Activated CD8-positive, alpha-beta T cell treated with anti-CD3 and anti-CD28 coated beads for 36 hours (primary cell): ENCODE data around the gene GPANK1. TPM values are rescaled to one million over a fixed set of nuclear protein-coding genes. Genes with fewer than 3 reads are reported as not detected.

ENCODE experiments used
- ATAC-seq: fragments of 200-7000 bp; cut with Tn5 transposase; one replicate; pipeline ENCODE4 v1.10.0; 2021; ENCODE audit warnings: mild to moderate bottlenecking, moderate library complexity
- CTCF ChIA-PET: fragments of 350-600 bp; sonication (Branson Sonifier 250); formaldehyde crosslinking; loops from one replicate; lab custom pipeline; 2021; ENCODE audit warnings: antibody characterized with exemption; lab: Charles Lee
- POLR2A ChIA-PET: fragments of 350-600 bp; sonication (Branson Sonifier 250); formaldehyde crosslinking; loops from one replicate; lab custom pipeline; 2021; ENCODE audit warnings: antibody characterized with exemption; lab: Charles Lee
- DNase-seq: peaks from one replicate; pipeline ENCODE4 v3.0.0-alpha.2; 2020
- H3K27ac Mint-ChIP-seq: one replicate; pipeline ENCODE4 v1.8.0; 2021; ENCODE audit warnings: mild to moderate bottlenecking, mixed read lengths
- H3K27me3 Mint-ChIP-seq: one replicate; pipeline ENCODE4 v1.8.0; 2021; ENCODE audit warnings: mixed read lengths
- H3K36me3 Mint-ChIP-seq: one replicate; pipeline ENCODE4 v1.8.0; 2021; ENCODE audit warnings: low read depth, mixed read lengths
- H3K4me1 Mint-ChIP-seq: one replicate; pipeline ENCODE4 v1.8.0; 2021; ENCODE audit warnings: low read depth, mixed read lengths
- H3K4me3 Mint-ChIP-seq: one replicate; pipeline ENCODE4 v1.8.0; 2021; ENCODE audit warnings: mild to moderate bottlenecking, moderate library complexity, mixed read lengths
- H3K9me3 Mint-ChIP-seq: one replicate; pipeline ENCODE4 v1.8.0; 2021; ENCODE audit warnings: mixed read lengths
- intact Hi-C: fragments of 100-400 bp; cut with micrococcal nuclease; formaldehyde crosslinking; loops from one replicate; pipeline ENCODE4 v1.10.0; 2022
- total RNA-seq, 2 experiments: library from RNA; stranded (reverse); gene quantifications; one replicate each; pipeline ENCODE4 v1.2.3, GENCODE V29; 2021
- TF ChIP-seq, protein P1 (sequence below): fragments of 200-600 bp; IDR thresholded peaks from one replicate; pipeline ENCODE4 v1.8.0; 2022; ENCODE audit warnings: antibody characterized with exemption, mild to moderate bottlenecking

GPANK1 gene
- total RNA-seq, 2 experiments from 2014 or later: 29.4 to 30.9 TPM

DNA sequence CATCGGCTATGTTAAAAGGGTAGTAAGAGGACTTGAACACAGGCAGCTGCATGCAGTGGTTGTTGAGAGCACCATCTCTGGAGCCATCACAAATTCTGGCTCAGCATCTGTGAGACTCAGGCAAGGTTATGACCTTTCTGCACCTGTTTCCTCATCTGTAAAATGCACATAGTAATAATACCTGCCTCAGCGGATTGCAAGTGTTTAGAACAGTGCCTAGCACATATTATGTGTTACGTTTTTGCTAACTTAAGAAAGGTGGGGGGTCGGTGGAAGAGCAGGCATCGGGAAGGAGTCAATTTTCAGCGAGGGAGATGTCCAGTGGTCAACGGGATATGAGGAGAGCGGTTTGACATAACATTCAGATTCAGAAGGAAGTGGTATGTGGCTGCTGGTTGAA is 13.2 kb upstream of the GPANK1 start:
- H3K36me3 Mint-ChIP-seq: peaks cover 8% of the 10 kb centered on the region
- no peaks in the 10 kb centered on the region for H3K9me3 Mint-ChIP-seq
- no peak for ATAC-seq
- TF ChIP-seq, protein P1, sequence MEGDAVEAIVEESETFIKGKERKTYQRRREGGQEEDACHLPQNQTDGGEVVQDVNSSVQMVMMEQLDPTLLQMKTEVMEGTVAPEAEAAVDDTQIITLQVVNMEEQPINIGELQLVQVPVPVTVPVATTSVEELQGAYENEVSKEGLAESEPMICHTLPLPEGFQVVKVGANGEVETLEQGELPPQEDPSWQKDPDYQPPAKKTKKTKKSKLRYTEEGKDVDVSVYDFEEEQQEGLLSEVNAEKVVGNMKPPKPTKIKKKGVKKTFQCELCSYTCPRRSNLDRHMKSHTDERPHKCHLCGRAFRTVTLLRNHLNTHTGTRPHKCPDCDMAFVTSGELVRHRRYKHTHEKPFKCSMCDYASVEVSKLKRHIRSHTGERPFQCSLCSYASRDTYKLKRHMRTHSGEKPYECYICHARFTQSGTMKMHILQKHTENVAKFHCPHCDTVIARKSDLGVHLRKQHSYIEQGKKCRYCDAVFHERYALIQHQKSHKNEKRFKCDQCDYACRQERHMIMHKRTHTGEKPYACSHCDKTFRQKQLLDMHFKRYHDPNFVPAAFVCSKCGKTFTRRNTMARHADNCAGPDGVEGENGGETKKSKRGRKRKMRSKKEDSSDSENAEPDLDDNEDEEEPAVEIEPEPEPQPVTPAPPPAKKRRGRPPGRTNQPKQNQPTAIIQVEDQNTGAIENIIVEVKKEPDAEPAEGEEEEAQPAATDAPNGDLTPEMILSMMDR: no peak
- POLR2A ChIA-PET: interaction anchor here (0.5 to 1.4 kb wide), 4 partner anchors 11 to 21 kb away, joined by 3 to 4 read pairs (median 4); partner anchors contain the start of gene GPANK1
- peaks cover 11% of the 10 kb centered on the region for H3K4me1 Mint-ChIP-seq
- no peak for DNase-seq
- no peak overlapping the region for H3K27ac Mint-ChIP-seq
- no peak overlapping the region for H3K4me3 Mint-ChIP-seq
- intact Hi-C loops: no loop called here
- H3K27me3 Mint-ChIP-seq: no peaks in the 10 kb centered on the region
- CTCF ChIA-PET: interaction anchor here (1.1 to 1.9 kb wide), 2 partner anchors 13 to 212 kb away, joined by 3 to 6 read pairs; no protein-coding TSS in a partner anchor

DNA sequence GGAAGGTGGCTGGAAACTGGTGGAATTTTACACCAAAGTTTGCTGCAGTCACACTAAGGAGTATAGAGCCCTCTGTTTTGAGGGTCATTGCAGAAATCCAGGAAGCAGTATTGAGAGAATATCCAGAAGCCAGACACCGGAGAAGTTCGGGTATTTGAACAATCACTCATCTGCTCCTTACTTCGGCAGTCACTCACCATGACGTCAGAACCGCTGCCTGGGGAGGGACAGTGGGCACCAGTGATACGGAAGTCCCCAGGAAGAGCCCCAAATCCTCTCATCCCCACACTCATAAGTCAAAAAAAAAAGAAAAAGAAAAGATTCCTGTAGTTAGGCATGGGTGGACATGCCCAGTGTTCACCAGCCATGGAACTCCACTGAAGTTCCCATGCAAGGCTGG is 12.1 kb upstream of the GPANK1 start:
- H3K9me3 Mint-ChIP-seq: no peaks in the 10 kb centered on the region
- H3K4me1 Mint-ChIP-seq: peaks cover 11% of the 10 kb centered on the region
- ChIA-PET CTCF (interaction anchor here (1.9 kb wide), 1 partner anchor 14 kb away, joined by 6 read pairs; no protein-coding TSS in a partner anchor), POLR2A (interaction anchor here (0.9 kb wide), 1 partner anchor 22 kb away, joined by 3 read pairs; no protein-coding TSS in a partner anchor)
- H3K27ac Mint-ChIP-seq: no peak overlapping the region
- intact Hi-C loops: no loop called here
- H3K27me3 Mint-ChIP-seq: no peaks in the 10 kb centered on the region
- H3K4me3 Mint-ChIP-seq: no peak overlapping the region
- H3K36me3 Mint-ChIP-seq: peaks cover 15% of the 10 kb centered on the region
- TF ChIP-seq, protein P1: no peak
- ATAC-seq: no peak
- no peak for DNase-seq

DNA sequence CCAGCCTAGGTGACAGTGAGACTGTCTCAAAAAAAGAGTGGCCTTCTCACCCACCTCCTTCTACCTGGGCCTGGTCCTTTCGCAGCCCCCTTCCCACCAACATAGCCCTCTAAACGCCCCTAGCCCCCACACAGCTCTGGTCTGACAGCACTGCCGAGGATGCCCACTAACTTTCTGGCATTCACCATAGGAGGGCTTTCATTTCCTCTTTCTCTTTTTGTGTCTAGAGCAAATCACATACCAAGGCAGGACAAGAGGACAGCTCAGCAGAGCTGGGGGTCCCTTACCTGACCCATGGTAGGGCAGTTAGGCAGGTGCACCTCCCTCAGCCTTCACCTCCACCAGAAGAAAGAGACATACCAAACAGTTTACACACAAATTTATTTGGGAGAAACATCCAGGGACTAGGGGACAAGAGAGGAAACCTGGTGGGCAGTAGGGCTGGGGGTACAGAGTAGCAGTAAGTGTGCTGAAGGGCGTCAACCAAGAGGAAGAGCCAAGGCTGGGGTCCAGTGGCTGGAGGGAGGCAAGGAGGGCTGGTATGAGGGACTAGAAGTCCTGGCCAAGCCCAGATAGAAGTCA is 11.6 kb upstream of the GPANK1 start:
- H3K4me1 Mint-ChIP-seq: peaks cover 9% of the 10 kb centered on the region
- CTCF ChIA-PET: no interaction called here
- TF ChIP-seq, protein P1: no peak
- DNase-seq (no peak), ATAC-seq (no peak)
- H3K4me3 Mint-ChIP-seq: no peak overlapping the region
- POLR2A ChIA-PET: interaction anchor here (1.1 kb wide), 1 partner anchor 15 kb away, joined by 3 read pairs; the partner anchor contains the start of gene C6orf47
- intact Hi-C loops: no loop called here
- H3K27me3 Mint-ChIP-seq: no peaks in the 10 kb centered on the region
- H3K9me3 Mint-ChIP-seq: no peaks in the 10 kb centered on the region
- H3K36me3 Mint-ChIP-seq: peaks cover 18% of the 10 kb centered on the region
- no peak overlapping the region for H3K27ac Mint-ChIP-seq

DNA sequence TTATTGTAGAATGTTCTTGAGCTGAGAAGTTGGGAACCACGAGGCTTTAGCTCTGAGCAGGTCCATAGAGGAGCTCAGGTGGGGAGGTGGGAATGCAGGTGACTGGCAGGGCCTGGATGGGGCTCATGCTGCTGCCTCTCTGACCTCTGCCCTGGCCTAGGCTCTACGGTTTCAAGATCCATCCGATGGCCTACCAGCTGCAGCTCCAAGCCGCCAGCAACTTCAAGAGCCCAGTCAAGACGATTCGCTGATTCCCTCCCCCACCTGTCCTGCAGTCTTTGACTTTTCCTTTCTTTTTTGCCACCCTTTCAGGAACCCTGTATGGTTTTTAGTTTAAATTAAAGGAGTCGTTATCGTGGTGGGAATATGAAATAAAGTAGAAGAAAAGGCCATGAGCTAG is 4.9 kb upstream of the GPANK1 start, which contains the start of gene LY6G5B:
LY6G5B (plus strand) TSS at position 301 of the 400 bp plus-strand sequence. CDS start 975 bp downstream, outside the sequence.
- ATAC-seq: no peak
- intact Hi-C loops: loop anchor here (10.0 kb wide), 2 partner anchors 125 to 165 kb away; partner anchors contain the start of genes ATP6V1G2, DDX39B and NFKBIL1
- ChIA-PET CTCF (interaction anchor here (0.8 to 2.3 kb wide), 4 partner anchors 10 to 283 kb away, joined by 3 to 8 read pairs (median 4); partner anchors contain the start of gene LY6G5C), POLR2A (interaction anchor here (0.6 to 1.6 kb wide), 6 partner anchors 9 to 58 kb away, joined by 3 to 4 read pairs (median 3); partner anchors contain the start of genes C6orf47 and LY6G5C)
- TF ChIP-seq, protein P1: no peak
- Mint-ChIP-seq H3K9me3 (no peaks in the 10 kb centered on the region), H3K4me1 (peaks cover 25% of the 10 kb centered on the region), H3K27me3 (no peaks in the 10 kb centered on the region), H3K4me3 (no peak within 1 kb of the TSS), H3K27ac (peak within 1 kb of the TSS; percentile 59), H3K36me3 (peaks cover 69% of the 10 kb centered on the region)
- DNase-seq: no peak
